H1 (cell line): ENCODE measurements around the gene RRP1B. TPM values are rescaled to one million over a fixed set of nuclear protein-coding genes. Genes with fewer than 3 reads are reported as not detected.

ENCODE experiments used
- CTCF ChIA-PET: fragments of 300-600 bp; sonication (Branson Sonifier 250); formaldehyde crosslinking; loops from one replicate; lab custom pipeline; 2021; ENCODE audit not compliant: partially characterized antibody; lab: Charles Lee
- POLR2A ChIA-PET: fragments of 300-600 bp; sonication (Branson Sonifier 250); formaldehyde crosslinking; loops from one replicate; lab custom pipeline; 2021; ENCODE audit warnings: inconsistent platforms; ENCODE audit not compliant: partially characterized antibody; lab: Charles Lee
- DNase-seq, 2 experiments: peaks; one replicate each; pipeline versions ENCODE4 v3.0.0 to v3.0.0-alpha.2; 2010 to 2022; ENCODE audit warnings: low spot score in 2 of 2, low read depth in 1 of 2, mixed read lengths in 1 of 2
- FAIRE-seq: peaks from 2 replicates; lab custom pipeline; 2011; peaks lifted over from hg19 to GRCh38; lab: Jason Lieb, UNC
- H2AFZ ChIP-seq: 2 replicates; pipeline ENCODE4 v1.8.1; 2012; ENCODE audit warnings: low read length, inconsistent platforms
- H2AK5ac ChIP-seq: 2 replicates; pipeline ENCODE4 v1.6.1; 2013; ENCODE audit warnings: low read depth, low read length
- H2BK120ac ChIP-seq: replicated peaks from 2 replicates; pipeline ENCODE3; 2013; ENCODE audit warnings: low read depth, low read length, inconsistent platforms
- H2BK12ac ChIP-seq: 2 replicates; pipeline ENCODE4 v1.6.1; 2013; ENCODE audit warnings: low read depth, low read length
- H2BK15ac ChIP-seq: 2 replicates; pipeline ENCODE4 v1.6.1; 2013; ENCODE audit warnings: low read length
- H2BK20ac ChIP-seq: 2 replicates; pipeline ENCODE4 v1.6.1; 2013; ENCODE audit warnings: low read length
- H2BK5ac ChIP-seq: 2 replicates; pipeline ENCODE4 v1.6.1; 2013; ENCODE audit warnings: low read depth, low read length
- H3K14ac ChIP-seq: 2 replicates; pipeline ENCODE4 v1.6.1; 2013; ENCODE audit warnings: inconsistent platforms; ENCODE audit not compliant: insufficient read length
- H3K18ac ChIP-seq: 2 replicates; pipeline ENCODE4 v1.6.1; 2013; ENCODE audit warnings: low read length; ENCODE audit errors: extremely low read depth
- H3K23ac ChIP-seq: 2 replicates; pipeline ENCODE4 v1.6.1; 2013; ENCODE audit warnings: inconsistent platforms; ENCODE audit not compliant: insufficient read length
- H3K23me2 ChIP-seq: 2 replicates; pipeline ENCODE4 v1.6.1; 2013; ENCODE audit warnings: low read depth, low read length
- H3K27ac ChIP-seq: 2 replicates; pipeline ENCODE4 v1.6.1; 2011; ENCODE audit warnings: low read depth, low read length, inconsistent platforms
- H3K27me3 ChIP-seq, 4 experiments: replicated peaks in 1 of 4; 1 replicate in 1 of 4; 2 replicates in 3 of 4; pipeline versions ENCODE4 v1.6.1 to v1.8.1; 2011 to 2013; ENCODE audit warnings: low read length in 3 of 4, mild to moderate bottlenecking in 3 of 4, inconsistent platforms in 2 of 4, mixed read lengths in 2 of 4, moderate library complexity in 1 of 4; ENCODE audit not compliant: control insufficient read depth in 3 of 4, insufficient read depth in 3 of 4; ENCODE audit errors: extremely low read depth in 1 of 4
- H3K36me3 ChIP-seq, 4 experiments: 2 replicates each; pipeline versions ENCODE4 v1.6.1 to v1.8.1; 2011 to 2013; ENCODE audit warnings: mild to moderate bottlenecking in 4 of 4, low read length in 3 of 4, moderate library complexity in 2 of 4, control low read depth in 1 of 4, inconsistent platforms in 1 of 4; ENCODE audit not compliant: insufficient read depth in 4 of 4, control insufficient read depth in 2 of 4
- H3K4ac ChIP-seq: replicated peaks from 2 replicates; pipeline ENCODE3; 2013; ENCODE audit warnings: low read length, low read depth, mixed read lengths, inconsistent platforms; ENCODE audit not compliant: insufficient read length
- H3K4me1 ChIP-seq, 4 experiments: replicated peaks in 1 of 4; 1 replicate in 1 of 4; 2 replicates in 3 of 4; pipeline versions ENCODE4 v1.6.1 to v1.8.1; 2011 to 2013; ENCODE audit warnings: low read length in 3 of 4, inconsistent platforms in 2 of 4, mixed read lengths in 1 of 4; ENCODE audit not compliant: insufficient read depth in 4 of 4, control insufficient read depth in 3 of 4
- H3K4me2 ChIP-seq, 2 experiments: 2 replicates each; pipeline versions ENCODE4 v1.6.1 to v1.8.1; 2011 to 2013; ENCODE audit warnings: low read depth in 2 of 2, low read length in 2 of 2, control low read depth in 1 of 2, inconsistent platforms in 1 of 2, mild to moderate bottlenecking in 1 of 2; ENCODE audit not compliant: insufficient read depth in 1 of 2
- H3K4me3 ChIP-seq, 4 experiments: fragments of 200-600, 300-600 bp in 1 of 4; sonication (generic), shearing (Covaris generic), sonication (Bioruptor Twin) in 1 of 4; 2 replicates each; pipeline versions ENCODE4 v1.5.1 to v1.8.1; 2011 to 2016; ENCODE audit warnings: low read length in 4 of 4, low read depth in 3 of 4, control low read depth in 2 of 4, inconsistent platforms in 2 of 4, mild to moderate bottlenecking in 2 of 4, mixed read lengths in 1 of 4, moderate library complexity in 1 of 4; ENCODE audit not compliant: insufficient read depth in 2 of 4; ENCODE audit errors: extremely low read depth in 1 of 4
- H3K56ac ChIP-seq: replicated peaks from 2 replicates; pipeline ENCODE3; 2013; ENCODE audit warnings: low read depth, mild to moderate bottlenecking, mixed read lengths, low read length, inconsistent platforms; ENCODE audit not compliant: insufficient read length
- H3K79me1 ChIP-seq: 2 replicates; pipeline ENCODE4 v1.6.1; 2013; ENCODE audit warnings: low read depth, low read length, control low read depth
- H3K79me2 ChIP-seq, 2 experiments: 2 replicates each; pipeline versions ENCODE4 v1.6.1 to v1.8.1; 2012 to 2013; ENCODE audit warnings: low read length in 2 of 2, mild to moderate bottlenecking in 2 of 2, inconsistent platforms in 1 of 2; ENCODE audit not compliant: insufficient read depth in 2 of 2, control insufficient read depth in 1 of 2
- H3K9ac ChIP-seq, 4 experiments: replicated peaks in 1 of 4; 1 replicate in 1 of 4; 2 replicates in 3 of 4; pipeline versions ENCODE4 v1.6.1 to v1.8.1; 2011 to 2013; ENCODE audit warnings: low read depth in 3 of 4, low read length in 3 of 4, control low read depth in 2 of 4, mild to moderate bottlenecking in 2 of 4, moderate library complexity in 2 of 4, inconsistent platforms in 1 of 4; ENCODE audit errors: extremely low read depth in 1 of 4
- H3K9me3 ChIP-seq, 2 experiments: 2 replicates each; pipeline versions ENCODE4 v1.6.1 to v1.8.1; 2012 to 2013; ENCODE audit warnings: mild to moderate bottlenecking in 2 of 2, moderate library complexity in 2 of 2, control low read depth in 1 of 2, inconsistent platforms in 1 of 2, low read depth in 1 of 2, low read length in 1 of 2, mixed read lengths in 1 of 2; ENCODE audit not compliant: insufficient read depth in 2 of 2
- H4K20me1 ChIP-seq, 2 experiments: replicated peaks in 1 of 2; 2 replicates each; pipeline versions ENCODE3 to v1.8.1; 2011 to 2013; ENCODE audit warnings: inconsistent platforms in 2 of 2, low read length in 2 of 2, mild to moderate bottlenecking in 1 of 2; ENCODE audit not compliant: insufficient read depth in 2 of 2, control insufficient read depth in 1 of 2
- H4K5ac ChIP-seq: 2 replicates; pipeline ENCODE4 v1.6.1; 2013; ENCODE audit warnings: low read length, low read depth, mixed read lengths, inconsistent platforms; ENCODE audit not compliant: insufficient read length
- H4K8ac ChIP-seq: 2 replicates; pipeline ENCODE4 v1.8.0; 2013; ENCODE audit warnings: mild to moderate bottlenecking, moderate library complexity, low read length, inconsistent platforms; ENCODE audit not compliant: insufficient read depth; ENCODE audit errors: extremely low read depth
- H4K91ac ChIP-seq: replicated peaks from 2 replicates; pipeline ENCODE3; 2013; ENCODE audit warnings: low read length, mixed read lengths, inconsistent platforms; ENCODE audit not compliant: insufficient read length
- SRF ChIP-seq: IDR thresholded peaks from 2 replicates; pipeline ENCODE4 v1.6.1; 2011; ENCODE audit warnings: mild to moderate bottlenecking, low read depth, low read length, moderate library complexity
- WGBS, 2 experiments: shearing (Covaris generic) in 1 of 2; methylation state at CpG; one replicate each; pipeline versions ENCODE4 v1.1.6 to v1.1.7; 2013 to 2015; ENCODE audit warnings: low lambda C conversion rate in 2 of 2, mixed read lengths in 2 of 2, inconsistent platforms in 1 of 2, low coverage in 1 of 2, missing lambda C conversion rate in 1 of 2; ENCODE audit not compliant: insufficient replicate concordance in 2 of 2, insufficient coverage in 1 of 2, insufficient read length in 1 of 2; ENCODE audit errors: extremely low coverage in 1 of 2, missing lambda C conversion rate in 1 of 2; 5-methylcytosine and 5-hydroxymethylcytosine counted together
- polyA plus RNA-seq, 7 experiments: library from polyadenylated mRNA; depleted of rRNA in 3 of 7; stranded (reverse) in 5 of 7; unstranded in 2 of 7; fragments of >200 nt in 5 of 7; fragments of 200-250 nt in 2 of 7; gene quantifications; 1 replicate in 5 of 7; 2 replicates in 1 of 7; 4 replicates in 1 of 7; pipeline versions ENCODE4 v1.2.1 to v1.2.3, GENCODE V29; 2011 to 2013; ENCODE audit warnings: missing spikeins in 2 of 7, mixed read lengths in 2 of 7
- total RNA-seq: library from RNA; stranded (reverse); fragmentation: NEBNext Ultra II Directional; extraction: Animal tissue kit (Norgen Biotek cat#: 25700); gene quantifications from 2 replicates; pipeline ENCODE4 v1.2.1, GENCODE V29; 2021

The RRP1B gene
- total and polyA plus RNA-seq, 2 of the 8 experiments (the other 6 are each of a cell fraction or from before 2014, with no cell fraction given) = 25.8 to 97.3 TPM

GRCh38 chr21:43662286-43662685 is 2.9 kb downstream of the RRP1B start:
- no peak overlapping the region for H3K23ac ChIP-seq
- CTCF ChIA-PET = no interaction called here

More at GRCh38 chr21:43662286-43662685, 2.9 kb downstream of the RRP1B start:
- Histone ChIP-seq H3K79me2 (peaks cover 29 to 75% of the 10 kb centered on the region in 2 experiments), H2AK5ac (no peak overlapping the region), H3K9ac (no peak overlapping the region), H3K36me3 (peaks cover 3 to 28% (median 17%) of the 10 kb centered on the region in 4 experiments; a peak in 7 of 8 replicates), H4K20me1 (peaks cover 0 to 8% of the 10 kb centered on the region in 2 experiments), H3K4me1 (peaks cover 0 to 6% (median 2%) of the 10 kb centered on the region in 4 experiments; a peak in 5 of 7 replicates), H2BK120ac (no peak overlapping the region), H4K5ac (no peak overlapping the region), H3K27me3 (peaks cover 0 to 5% (median 2%) of the 10 kb centered on the region in 4 experiments; a peak in 3 of 7 replicates), H4K91ac (no peak overlapping the region), H3K4ac (no peak overlapping the region), H3K18ac (no peak overlapping the region), H2AFZ (no peak overlapping the region), H3K27ac (no peak overlapping the region), H2BK5ac (no peak overlapping the region), H3K14ac (no peak overlapping the region), H2BK20ac (no peak overlapping the region), H3K4me3 (no peak overlapping the region), H3K4me2 (no peak overlapping the region; a peak in 1 of 4 replicates), H2BK15ac (no peak overlapping the region), H3K79me1 (peaks cover 14% of the 10 kb centered on the region), H4K8ac (no peak overlapping the region), H3K56ac (no peak overlapping the region), H3K9me3 (peaks cover 0 to 5% of the 10 kb centered on the region in 2 experiments; a peak in 1 of 4 replicates), H3K23me2 (no peaks in the 10 kb centered on the region), H2BK12ac (no peak overlapping the region)
- TF ChIP-seq SRF = no peak
- 88% methylated on average over 6 of the region's 6 CpGs; no CpG with 5 or more reads in 1 of the 2 experiments for WGBS, 2 experiments
- POLR2A ChIA-PET = interaction anchor here (1.1 to 2.2 kb wide), 5 partner anchors 10 to 89 kb away, joined by 3 to 9 read pairs (median 3); no protein-coding TSS in a partner anchor
- FAIRE-seq = no peak
- no peak for DNase-seq
